HG02763 (cell line): ENCODE data around the gene ST8SIA5.

Experiments
- ATAC-seq: cut with Tn5 transposase; IDR thresholded peaks from one replicate; pipeline ENCODE4 v1.9.1; 2021; ENCODE audit warnings: mild to moderate bottlenecking, moderate library complexity; ENCODE audit not compliant: unreplicated experiment

The ST8SIA5 gene

DNA sequence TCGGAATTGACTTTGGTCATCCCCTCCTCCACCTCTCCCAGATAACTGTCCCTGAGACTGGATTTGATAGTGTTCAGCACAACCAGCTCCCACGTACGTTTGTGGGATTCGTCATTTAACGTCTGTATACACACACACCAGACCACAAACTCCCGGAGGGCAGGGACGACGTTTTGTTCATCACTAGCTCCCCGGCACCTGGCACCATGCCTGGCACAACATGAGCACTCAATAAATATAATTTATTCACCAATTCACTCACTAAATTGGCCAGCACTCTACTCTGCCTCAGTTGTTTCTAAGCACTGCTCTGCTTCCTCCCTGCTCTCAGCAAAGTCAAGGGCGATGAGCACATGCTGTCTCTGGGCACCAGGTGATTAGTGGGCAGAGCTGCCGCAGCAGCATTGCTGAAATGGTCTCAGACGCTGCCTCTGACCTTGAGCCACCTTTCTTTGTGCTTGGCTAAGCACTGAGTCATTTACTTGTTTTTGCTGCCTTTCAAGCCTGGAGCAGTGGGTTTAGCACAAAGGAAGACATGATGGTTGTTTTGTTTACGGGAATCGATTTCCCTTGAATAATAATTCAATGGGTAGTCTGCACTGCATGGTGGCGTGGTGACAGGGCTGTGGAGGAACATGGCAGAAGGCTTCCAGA lies 80.5 kb downstream of the ST8SIA5 start:
- ATAC-seq, result no peak

GRCh38 chr18:46675112-46675511 lies 81.7 kb downstream of the ST8SIA5 start:
- no peak for ATAC-seq

DNA sequence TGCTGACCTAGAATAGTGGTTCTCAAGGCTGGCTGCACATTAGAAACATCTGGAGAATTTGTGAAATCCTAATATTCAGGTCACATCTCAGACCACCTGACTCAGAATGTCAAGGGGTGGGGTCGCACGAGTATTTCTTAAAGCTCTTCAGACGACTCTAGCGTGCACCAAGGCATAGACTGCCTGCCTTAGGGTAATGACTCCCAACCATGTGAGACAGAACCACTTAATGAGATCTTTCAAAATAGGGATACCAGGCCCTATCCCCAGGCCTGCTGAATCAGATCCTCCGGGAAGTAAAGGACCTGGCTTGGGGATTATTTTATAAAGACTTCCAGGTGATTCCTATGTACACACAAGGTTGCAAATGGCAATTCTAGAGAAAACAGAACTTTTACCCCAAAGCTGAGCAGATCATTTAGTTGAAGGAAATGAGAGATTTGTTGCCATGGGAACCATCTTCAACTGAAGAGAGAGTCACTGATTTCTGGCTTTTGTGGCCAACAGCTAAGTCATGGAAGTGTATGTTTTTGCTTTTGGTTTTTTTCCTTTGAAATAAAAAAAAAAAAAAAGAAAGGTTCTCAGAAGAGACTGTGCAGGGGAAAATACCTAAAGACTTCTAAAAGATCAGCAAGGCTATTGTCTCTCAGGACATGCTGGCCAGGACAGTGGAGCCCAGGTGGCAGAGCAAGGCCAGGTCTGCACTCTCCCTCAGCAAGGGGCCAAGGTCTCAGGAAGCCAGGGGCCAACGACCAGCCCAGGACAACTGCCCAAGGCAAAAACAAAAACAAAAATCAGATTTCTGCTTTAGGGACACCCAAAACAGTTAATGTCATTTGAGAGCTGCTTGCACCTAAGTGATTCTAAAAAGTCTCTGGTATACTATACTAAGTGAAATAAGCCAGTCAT lies 84.5 kb downstream of the ST8SIA5 start:
- no peak for ATAC-seq

- no peak for ATAC-seq
Measured at GRCh38 chr18:46668694-46669093, 88.2 kb downstream of the ST8SIA5 start.

DNA sequence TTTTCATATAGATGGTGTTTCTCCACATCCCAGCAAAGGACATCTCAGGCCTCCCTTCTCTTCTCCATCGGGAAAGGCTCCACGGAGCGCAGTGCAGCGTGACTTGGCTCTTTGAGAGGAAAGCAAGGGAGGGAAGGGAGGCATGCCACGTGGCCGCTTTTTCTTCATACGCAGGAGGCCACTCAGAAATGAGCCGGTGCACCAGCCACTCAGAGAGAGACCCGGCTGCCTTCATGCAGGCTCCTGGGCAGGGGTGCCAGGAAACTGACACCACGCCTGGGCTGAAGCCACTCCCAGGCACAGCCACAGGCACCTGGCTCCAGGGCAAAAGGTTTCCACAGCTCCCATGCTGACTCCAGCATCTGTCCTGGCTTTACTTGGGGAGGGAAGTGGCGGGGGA lies 88.7 kb downstream of the ST8SIA5 start:
- ATAC-seq, result no peak

- ATAC-seq, result no peak
Measured at GRCh38 chr18:46663539-46663938, 93.3 kb downstream of the ST8SIA5 start.

DNA sequence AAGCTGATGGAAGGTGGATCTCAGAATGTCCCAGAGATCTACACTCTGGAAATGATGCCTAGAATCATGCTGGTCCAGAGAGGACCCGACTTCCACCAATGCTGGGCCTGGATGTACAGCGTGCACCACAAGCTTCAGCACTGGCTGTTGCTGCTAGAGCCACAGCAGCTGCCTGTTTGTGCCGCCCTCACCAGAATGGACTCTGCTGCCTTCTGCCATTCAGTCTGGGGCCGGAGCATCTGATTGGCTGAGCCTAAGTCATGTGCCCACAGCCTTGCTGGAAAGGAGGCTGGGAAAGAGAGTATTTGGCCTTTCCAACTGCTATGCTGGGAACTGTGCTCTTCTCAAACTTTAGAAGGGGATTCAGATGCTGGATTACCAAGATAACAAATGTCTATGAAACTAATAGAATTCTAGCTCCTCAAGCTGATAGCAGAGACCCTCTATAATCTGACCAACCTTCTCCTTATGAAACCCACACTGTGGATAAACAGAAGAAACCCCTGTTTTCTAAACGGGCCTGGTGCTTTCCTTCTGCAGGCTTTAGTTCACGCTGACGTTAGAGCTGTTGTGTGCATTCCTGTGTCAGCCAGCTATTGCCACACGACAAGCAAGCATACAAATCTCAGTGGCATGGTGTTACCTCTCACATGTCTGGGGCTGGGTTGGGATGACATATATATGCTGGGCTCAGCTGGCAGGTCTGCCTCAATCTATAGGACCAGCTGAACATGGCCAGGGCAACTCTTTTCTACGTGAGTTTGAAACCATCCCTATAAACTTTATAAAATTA lies 95.7 kb downstream of the ST8SIA5 start:
- ATAC-seq, result no peak

- no peak for ATAC-seq
Measured at GRCh38 chr18:46659484-46659883, 97.4 kb downstream of the ST8SIA5 start.

DNA sequence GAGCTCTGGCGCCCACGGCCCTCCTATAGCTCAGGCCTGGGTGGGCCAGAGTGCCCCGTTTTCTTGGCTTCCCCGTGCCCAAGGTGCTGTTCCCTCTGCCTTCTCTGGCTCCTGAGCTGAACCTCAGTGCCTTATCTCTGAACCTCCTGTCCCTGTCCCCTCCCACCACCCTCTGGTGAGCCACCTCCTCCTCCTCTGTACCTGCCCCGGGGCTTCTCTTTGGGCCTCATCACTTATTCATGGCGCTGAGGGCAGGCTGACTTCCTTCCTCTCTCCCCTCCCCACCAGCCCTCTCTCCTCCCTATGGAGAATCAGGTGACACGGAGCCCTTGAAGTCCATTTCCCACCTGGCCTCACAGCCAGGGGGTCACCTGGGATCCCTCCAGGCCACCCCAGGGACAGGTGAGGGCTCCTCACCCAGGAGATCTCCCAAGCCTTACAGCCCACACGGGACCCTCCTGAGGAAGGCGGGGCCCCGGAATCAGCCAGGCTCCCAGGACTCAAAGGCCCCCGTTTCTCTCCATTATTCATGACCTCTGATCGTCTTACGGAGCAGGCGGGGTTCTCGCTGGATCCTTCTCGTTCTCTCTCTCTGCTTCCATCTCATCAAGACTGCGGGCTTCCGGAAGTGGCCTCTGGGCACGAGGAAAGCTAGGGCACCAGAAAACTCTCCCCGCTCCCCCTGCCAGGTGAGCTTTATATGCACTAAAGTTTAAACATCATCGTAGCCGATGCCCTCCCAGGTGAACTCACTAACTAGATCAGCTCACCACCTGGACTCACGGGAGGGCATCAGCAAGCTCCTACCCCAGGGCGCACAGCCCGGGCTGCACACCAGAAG lies 99.5 kb downstream of the ST8SIA5 start, which contains the start of gene LOXHD1:
LOXHD1 (minus strand) TSS at position 106 of the 841 bp plus-strand sequence. CDS start 187 bp downstream, outside the sequence.
- ATAC-seq, result no peak

- no peak for ATAC-seq
Measured at GRCh38 chr18:46656326-46657114, 100.3 kb downstream of the ST8SIA5 start.

DNA sequence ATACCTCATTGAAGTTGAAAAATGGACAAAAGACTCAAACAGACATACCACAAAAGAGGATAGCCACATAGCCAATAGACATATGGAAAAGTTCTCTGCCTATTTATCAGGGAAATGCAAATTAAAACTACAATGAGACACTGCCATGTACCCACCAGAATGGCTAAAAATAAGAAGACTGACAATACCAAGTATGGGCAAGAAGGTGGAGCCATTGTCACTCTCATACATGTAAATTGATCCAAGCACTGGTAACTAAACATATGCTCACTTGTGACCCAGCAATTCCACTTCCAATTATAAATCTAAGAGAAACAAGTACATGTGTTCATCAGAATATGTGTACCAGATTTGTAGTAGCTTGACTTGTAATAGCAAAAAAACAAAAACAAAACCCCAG lies 104.5 kb downstream of the ST8SIA5 start:
- ATAC-seq, result no peak

DNA sequence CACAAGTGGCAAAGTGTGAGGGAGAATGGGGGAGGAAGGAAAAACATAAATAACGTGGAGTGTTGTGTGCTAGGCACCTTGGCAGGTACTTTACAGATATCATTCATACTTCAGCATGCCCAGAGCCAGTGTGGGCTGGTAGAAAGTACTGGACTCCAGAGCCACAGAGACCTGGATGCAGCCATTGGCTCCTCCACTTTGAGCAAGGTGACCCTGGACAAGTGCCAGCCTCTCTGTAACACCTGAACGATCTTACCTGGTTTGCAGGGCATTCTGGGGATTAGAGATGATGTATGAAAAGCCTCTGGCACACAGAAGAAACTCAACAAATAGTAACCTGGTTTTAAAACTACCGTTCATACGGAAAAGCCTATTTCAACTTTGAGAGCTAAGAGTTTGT lies 106.2 kb downstream of the ST8SIA5 start:
- ATAC-seq, result no peak

GRCh38 chr18:46649071-46649862 lies 107.6 kb downstream of the ST8SIA5 start:
- no peak for ATAC-seq

- no peak for ATAC-seq
Measured at GRCh38 chr18:46646468-46646867, 110.4 kb downstream of the ST8SIA5 start.

GRCh38 chr18:46642561-46642960 lies 114.3 kb downstream of the ST8SIA5 start:
- no peak for ATAC-seq

- no peak for ATAC-seq
Measured at GRCh38 chr18:46641917-46642316, 114.9 kb downstream of the ST8SIA5 start.

DNA sequence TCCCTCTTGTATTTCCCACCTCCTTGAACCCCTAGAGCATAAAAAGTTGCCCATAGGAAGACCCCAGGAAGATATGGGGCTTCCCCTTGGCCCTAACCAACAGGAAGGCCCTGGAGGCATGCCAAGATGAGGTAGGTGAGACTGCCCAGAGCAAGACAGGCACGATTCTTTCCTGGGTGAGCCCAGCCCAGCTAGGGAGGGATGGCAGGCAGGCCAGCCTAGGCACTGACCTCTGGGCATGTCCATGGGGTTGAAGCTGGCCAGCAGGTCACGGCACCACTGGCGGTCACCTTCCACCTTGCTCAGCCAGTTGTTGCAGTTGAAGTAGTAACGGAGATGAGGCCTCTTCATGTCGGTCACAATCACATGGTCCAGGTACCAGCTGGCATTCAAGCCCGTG lies 117.5 kb downstream of the ST8SIA5 start:
- ATAC-seq, result no peak

DNA sequence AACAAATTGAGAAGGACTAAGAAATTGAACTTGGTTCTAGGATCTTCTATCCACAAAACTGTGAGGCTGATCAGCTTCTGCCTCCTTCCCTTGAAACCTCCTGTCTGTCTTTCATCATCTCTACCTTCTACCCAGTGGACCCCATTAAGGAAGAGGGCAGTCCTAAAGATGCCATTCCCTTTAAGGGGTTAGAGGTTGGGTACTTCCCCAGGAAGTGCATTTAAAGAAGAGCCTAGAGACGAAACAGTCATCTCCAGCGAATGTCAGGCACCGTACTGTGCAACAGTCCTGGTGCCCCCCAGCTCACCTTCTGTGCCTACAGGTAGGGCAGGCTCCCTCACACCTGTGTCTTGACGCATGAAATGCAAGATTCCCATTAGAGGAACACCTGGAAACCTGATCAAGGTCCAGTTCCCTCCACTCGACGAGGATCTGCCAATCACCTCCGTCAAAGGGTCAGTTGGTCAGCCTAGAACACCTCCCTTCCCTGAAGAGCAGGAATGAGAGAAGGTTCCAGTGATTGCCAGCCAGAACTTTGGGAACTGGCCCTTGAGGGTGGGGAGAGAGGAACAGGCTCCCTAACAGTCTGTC lies 120.7 kb downstream of the ST8SIA5 start:
- ATAC-seq, result no peak
